H1 (cell line): ENCODE results near the gene CTAG1A. TPM values are rescaled to one million over a fixed set of nuclear protein-coding genes. Genes with fewer than 3 reads are reported as not detected.
"Not testable (repeated sequence)": the region's sequence is repeated elsewhere in the genome, so short reads cannot be mapped to it uniquely, and the experiment has no call there.

Source experiments
- CTCF ChIA-PET: fragments of 300-600 bp; sonication (Branson Sonifier 250); formaldehyde crosslinking; loops from one replicate; lab custom pipeline; 2021; ENCODE audit not compliant: partially characterized antibody; lab: Charles Lee
- POLR2A ChIA-PET: fragments of 300-600 bp; sonication (Branson Sonifier 250); formaldehyde crosslinking; loops from one replicate; lab custom pipeline; 2021; ENCODE audit warnings: inconsistent platforms; ENCODE audit not compliant: partially characterized antibody; lab: Charles Lee
- DNase-seq, 2 experiments: peaks; one replicate each; pipeline versions ENCODE4 v3.0.0 to v3.0.0-alpha.2; 2010 to 2022; ENCODE audit warnings: low spot score in 2 of 2, low read depth in 1 of 2, mixed read lengths in 1 of 2
- FAIRE-seq: peaks from 2 replicates; lab custom pipeline; 2011; peaks lifted over from hg19 to GRCh38; lab: Jason Lieb, UNC
- H2AFZ ChIP-seq: 2 replicates; pipeline ENCODE4 v1.8.1; 2012; ENCODE audit warnings: low read length, inconsistent platforms
- H2AK5ac ChIP-seq: 2 replicates; pipeline ENCODE4 v1.6.1; 2013; ENCODE audit warnings: low read depth, low read length
- H2BK120ac ChIP-seq: replicated peaks from 2 replicates; pipeline ENCODE3; 2013; ENCODE audit warnings: low read depth, low read length, inconsistent platforms
- H2BK12ac ChIP-seq: 2 replicates; pipeline ENCODE4 v1.6.1; 2013; ENCODE audit warnings: low read depth, low read length
- H2BK15ac ChIP-seq: 2 replicates; pipeline ENCODE4 v1.6.1; 2013; ENCODE audit warnings: low read length
- H2BK20ac ChIP-seq: 2 replicates; pipeline ENCODE4 v1.6.1; 2013; ENCODE audit warnings: low read length
- H2BK5ac ChIP-seq: 2 replicates; pipeline ENCODE4 v1.6.1; 2013; ENCODE audit warnings: low read depth, low read length
- H3K14ac ChIP-seq: 2 replicates; pipeline ENCODE4 v1.6.1; 2013; ENCODE audit warnings: inconsistent platforms; ENCODE audit not compliant: insufficient read length
- H3K18ac ChIP-seq: 2 replicates; pipeline ENCODE4 v1.6.1; 2013; ENCODE audit warnings: low read length; ENCODE audit errors: extremely low read depth
- H3K23ac ChIP-seq: 2 replicates; pipeline ENCODE4 v1.6.1; 2013; ENCODE audit warnings: inconsistent platforms; ENCODE audit not compliant: insufficient read length
- H3K23me2 ChIP-seq: 2 replicates; pipeline ENCODE4 v1.6.1; 2013; ENCODE audit warnings: low read depth, low read length
- H3K27ac ChIP-seq: 2 replicates; pipeline ENCODE4 v1.6.1; 2011; ENCODE audit warnings: low read depth, low read length, inconsistent platforms
- H3K27me3 ChIP-seq, 4 experiments: replicated peaks in 1 of 4; 1 replicate in 1 of 4; 2 replicates in 3 of 4; pipeline versions ENCODE4 v1.6.1 to v1.8.1; 2011 to 2013; ENCODE audit warnings: low read length in 3 of 4, mild to moderate bottlenecking in 3 of 4, inconsistent platforms in 2 of 4, mixed read lengths in 2 of 4, moderate library complexity in 1 of 4; ENCODE audit not compliant: control insufficient read depth in 3 of 4, insufficient read depth in 3 of 4; ENCODE audit errors: extremely low read depth in 1 of 4
- H3K36me3 ChIP-seq, 4 experiments: 2 replicates each; pipeline versions ENCODE4 v1.6.1 to v1.8.1; 2011 to 2013; ENCODE audit warnings: mild to moderate bottlenecking in 4 of 4, low read length in 3 of 4, moderate library complexity in 2 of 4, control low read depth in 1 of 4, inconsistent platforms in 1 of 4; ENCODE audit not compliant: insufficient read depth in 4 of 4, control insufficient read depth in 2 of 4
- H3K4ac ChIP-seq: replicated peaks from 2 replicates; pipeline ENCODE3; 2013; ENCODE audit warnings: low read length, low read depth, mixed read lengths, inconsistent platforms; ENCODE audit not compliant: insufficient read length
- H3K4me1 ChIP-seq, 4 experiments: replicated peaks in 1 of 4; 1 replicate in 1 of 4; 2 replicates in 3 of 4; pipeline versions ENCODE4 v1.6.1 to v1.8.1; 2011 to 2013; ENCODE audit warnings: low read length in 3 of 4, inconsistent platforms in 2 of 4, mixed read lengths in 1 of 4; ENCODE audit not compliant: insufficient read depth in 4 of 4, control insufficient read depth in 3 of 4
- H3K4me2 ChIP-seq, 2 experiments: 2 replicates each; pipeline versions ENCODE4 v1.6.1 to v1.8.1; 2011 to 2013; ENCODE audit warnings: low read depth in 2 of 2, low read length in 2 of 2, control low read depth in 1 of 2, inconsistent platforms in 1 of 2, mild to moderate bottlenecking in 1 of 2; ENCODE audit not compliant: insufficient read depth in 1 of 2
- H3K4me3 ChIP-seq, 4 experiments: fragments of 200-600, 300-600 bp in 1 of 4; sonication (generic), shearing (Covaris generic), sonication (Bioruptor Twin) in 1 of 4; 2 replicates each; pipeline versions ENCODE4 v1.5.1 to v1.8.1; 2011 to 2016; ENCODE audit warnings: low read length in 4 of 4, low read depth in 3 of 4, control low read depth in 2 of 4, inconsistent platforms in 2 of 4, mild to moderate bottlenecking in 2 of 4, mixed read lengths in 1 of 4, moderate library complexity in 1 of 4; ENCODE audit not compliant: insufficient read depth in 2 of 4; ENCODE audit errors: extremely low read depth in 1 of 4
- H3K56ac ChIP-seq: replicated peaks from 2 replicates; pipeline ENCODE3; 2013; ENCODE audit warnings: low read depth, mild to moderate bottlenecking, mixed read lengths, low read length, inconsistent platforms; ENCODE audit not compliant: insufficient read length
- H3K79me1 ChIP-seq: 2 replicates; pipeline ENCODE4 v1.6.1; 2013; ENCODE audit warnings: low read depth, low read length, control low read depth
- H3K79me2 ChIP-seq, 2 experiments: 2 replicates each; pipeline versions ENCODE4 v1.6.1 to v1.8.1; 2012 to 2013; ENCODE audit warnings: low read length in 2 of 2, mild to moderate bottlenecking in 2 of 2, inconsistent platforms in 1 of 2; ENCODE audit not compliant: insufficient read depth in 2 of 2, control insufficient read depth in 1 of 2
- H3K9ac ChIP-seq, 4 experiments: replicated peaks in 1 of 4; 1 replicate in 1 of 4; 2 replicates in 3 of 4; pipeline versions ENCODE4 v1.6.1 to v1.8.1; 2011 to 2013; ENCODE audit warnings: low read depth in 3 of 4, low read length in 3 of 4, control low read depth in 2 of 4, mild to moderate bottlenecking in 2 of 4, moderate library complexity in 2 of 4, inconsistent platforms in 1 of 4; ENCODE audit errors: extremely low read depth in 1 of 4
- H3K9me3 ChIP-seq, 2 experiments: 2 replicates each; pipeline versions ENCODE4 v1.6.1 to v1.8.1; 2012 to 2013; ENCODE audit warnings: mild to moderate bottlenecking in 2 of 2, moderate library complexity in 2 of 2, control low read depth in 1 of 2, inconsistent platforms in 1 of 2, low read depth in 1 of 2, low read length in 1 of 2, mixed read lengths in 1 of 2; ENCODE audit not compliant: insufficient read depth in 2 of 2
- H4K20me1 ChIP-seq, 2 experiments: replicated peaks in 1 of 2; 2 replicates each; pipeline versions ENCODE3 to v1.8.1; 2011 to 2013; ENCODE audit warnings: inconsistent platforms in 2 of 2, low read length in 2 of 2, mild to moderate bottlenecking in 1 of 2; ENCODE audit not compliant: insufficient read depth in 2 of 2, control insufficient read depth in 1 of 2
- H4K5ac ChIP-seq: 2 replicates; pipeline ENCODE4 v1.6.1; 2013; ENCODE audit warnings: low read length, low read depth, mixed read lengths, inconsistent platforms; ENCODE audit not compliant: insufficient read length
- H4K8ac ChIP-seq: 2 replicates; pipeline ENCODE4 v1.8.0; 2013; ENCODE audit warnings: mild to moderate bottlenecking, moderate library complexity, low read length, inconsistent platforms; ENCODE audit not compliant: insufficient read depth; ENCODE audit errors: extremely low read depth
- H4K91ac ChIP-seq: replicated peaks from 2 replicates; pipeline ENCODE3; 2013; ENCODE audit warnings: low read length, mixed read lengths, inconsistent platforms; ENCODE audit not compliant: insufficient read length
- WGBS, 2 experiments: shearing (Covaris generic) in 1 of 2; methylation state at CpG; one replicate each; pipeline versions ENCODE4 v1.1.6 to v1.1.7; 2013 to 2015; ENCODE audit warnings: low lambda C conversion rate in 2 of 2, mixed read lengths in 2 of 2, inconsistent platforms in 1 of 2, low coverage in 1 of 2, missing lambda C conversion rate in 1 of 2; ENCODE audit not compliant: insufficient replicate concordance in 2 of 2, insufficient coverage in 1 of 2, insufficient read length in 1 of 2; ENCODE audit errors: extremely low coverage in 1 of 2, missing lambda C conversion rate in 1 of 2; 5-methylcytosine and 5-hydroxymethylcytosine counted together
- polyA plus RNA-seq, 7 experiments: library from polyadenylated mRNA; depleted of rRNA in 3 of 7; stranded (reverse) in 5 of 7; unstranded in 2 of 7; fragments of >200 nt in 5 of 7; fragments of 200-250 nt in 2 of 7; gene quantifications; 1 replicate in 5 of 7; 2 replicates in 1 of 7; 4 replicates in 1 of 7; pipeline versions ENCODE4 v1.2.1 to v1.2.3, GENCODE V29; 2011 to 2013; ENCODE audit warnings: missing spikeins in 2 of 7, mixed read lengths in 2 of 7
- total RNA-seq: library from RNA; stranded (reverse); fragmentation: NEBNext Ultra II Directional; extraction: Animal tissue kit (Norgen Biotek cat#: 25700); gene quantifications from 2 replicates; pipeline ENCODE4 v1.2.1, GENCODE V29; 2021

CTAG1A gene
- total and polyA plus RNA-seq, 2 of the 8 experiments (the other 6 are each of a cell fraction or from before 2014, with no cell fraction given): not detected

GRCh38 chrX:154575076-154575475 lies 9.9 kb upstream of the CTAG1A start:
- H3K18ac ChIP-seq, H3K79me1 ChIP-seq, H3K23me2 ChIP-seq, H2AK5ac ChIP-seq, H2BK120ac ChIP-seq, H4K20me1 ChIP-seq, H3K79me2 ChIP-seq, H2BK20ac ChIP-seq, CTCF ChIA-PET, H3K4me1 ChIP-seq, H3K27ac ChIP-seq, H2BK12ac ChIP-seq, H3K4me2 ChIP-seq, H3K4me3 ChIP-seq, DNase-seq, POLR2A ChIA-PET, H3K4ac ChIP-seq, H3K14ac ChIP-seq, H2BK5ac ChIP-seq, H3K9ac ChIP-seq, H4K91ac ChIP-seq, H4K8ac ChIP-seq, H3K36me3 ChIP-seq, H2BK15ac ChIP-seq, H3K9me3 ChIP-seq, H4K5ac ChIP-seq, H2AFZ ChIP-seq, H3K56ac ChIP-seq, H3K27me3 ChIP-seq, H3K23ac ChIP-seq: not testable (repeated sequence)
- WGBS, 2 experiments: no CpG with 5 or more reads among the region's 5 CpGs
- peak; percentile 100 for FAIRE-seq

DNA sequence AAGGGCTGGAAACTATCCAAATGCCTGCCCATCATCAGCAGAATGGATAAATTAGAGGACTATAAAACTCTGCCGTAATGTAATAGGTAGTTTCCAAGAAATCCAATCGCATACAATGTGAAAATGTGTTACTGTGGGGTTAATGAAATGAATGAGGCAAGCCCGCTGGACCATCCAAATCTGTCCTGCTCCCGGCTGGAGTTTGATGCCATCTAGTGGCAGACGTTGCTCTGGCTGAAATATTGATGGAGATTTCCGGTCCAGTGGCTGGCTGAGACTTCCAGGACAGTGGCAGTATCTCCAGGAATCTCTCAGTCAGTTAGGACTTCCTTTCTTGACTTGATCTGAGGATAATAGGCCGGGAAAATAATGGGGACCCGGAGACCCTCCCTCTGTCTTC lies 1.9 kb upstream of the CTAG1A start:
- H2AK5ac ChIP-seq, H3K9ac ChIP-seq, H3K23ac ChIP-seq, H3K79me1 ChIP-seq, H2AFZ ChIP-seq, H3K36me3 ChIP-seq, POLR2A ChIA-PET, CTCF ChIA-PET, H2BK20ac ChIP-seq, H3K14ac ChIP-seq, H4K20me1 ChIP-seq, H4K8ac ChIP-seq, H3K4ac ChIP-seq, H4K91ac ChIP-seq, H3K27me3 ChIP-seq, H4K5ac ChIP-seq, H3K23me2 ChIP-seq, H3K9me3 ChIP-seq, DNase-seq, H2BK120ac ChIP-seq, H2BK5ac ChIP-seq, H3K79me2 ChIP-seq, H3K56ac ChIP-seq, H3K18ac ChIP-seq, H3K27ac ChIP-seq, H3K4me2 ChIP-seq, H3K4me1 ChIP-seq, H2BK12ac ChIP-seq, H2BK15ac ChIP-seq, H3K4me3 ChIP-seq, FAIRE-seq: not testable (repeated sequence)
- no CpG with 5 or more reads among the region's 8 CpGs for WGBS, 2 experiments
